Measurements from ENCODE around the gene DLGAP1.

Gene DLGAP1

DNA sequence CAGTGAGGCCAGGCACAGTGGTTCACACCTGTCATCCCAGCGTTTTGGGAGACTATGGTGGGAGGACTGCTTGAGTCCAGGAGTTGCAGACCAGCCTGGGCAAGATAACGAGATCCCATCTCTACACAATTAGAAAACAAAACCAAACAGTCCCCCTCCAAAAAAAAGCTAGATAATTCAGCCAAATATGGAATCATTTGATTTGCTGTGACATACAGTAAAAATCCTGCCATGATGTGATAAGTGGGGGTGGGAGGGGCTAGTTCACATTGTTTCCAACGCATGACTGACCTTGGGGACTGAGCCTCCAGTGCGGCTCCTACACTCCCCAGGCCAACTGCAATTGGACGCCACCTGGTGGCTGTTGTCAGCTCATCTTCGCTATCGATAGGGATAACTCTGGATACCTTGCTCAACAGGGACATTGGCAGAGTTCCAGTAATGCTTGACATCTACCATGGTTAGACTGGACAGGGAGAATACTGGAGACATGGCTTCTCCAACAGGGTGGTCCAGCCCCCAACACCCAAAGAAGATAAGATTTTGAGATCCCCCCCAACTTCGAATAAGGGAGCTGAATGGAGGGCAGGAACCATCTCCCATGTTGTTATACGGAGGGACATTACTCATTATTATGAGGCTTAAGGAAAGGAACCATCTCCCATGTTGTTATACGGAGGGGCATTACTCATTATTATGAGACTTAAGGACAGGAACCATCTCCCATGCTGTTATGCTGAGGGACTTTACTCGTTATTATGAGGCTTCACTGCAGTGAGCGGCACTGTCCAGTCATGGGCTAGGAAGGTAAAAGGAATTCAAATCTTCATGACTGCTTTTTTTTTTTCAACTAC lies 869.2 kb downstream of the DLGAP1 start:
- ChIA-PET POLR2A (interaction anchor here (0.6 to 2.3 kb wide), 6 partner anchors 8 to 304 kb away, joined by 3 to 12 read pairs (median 3); partner anchors contain the start of gene TGIF1), CTCF (interaction anchor here (0.6 to 3.3 kb wide), 51 partner anchors 8 to 787 kb away, joined by 3 to 44 read pairs (median 4); no protein-coding TSS in a partner anchor)
- H3K27ac ChIP-seq (ENCODE audit: extremely low read depth, low read depth, low read length) = no peak overlapping the region
- no peaks in the 10 kb centered on the region for H3K9me3 ChIP-seq (ENCODE audit: control insufficient read depth, insufficient read depth, low read depth, low read length)
- no peaks in the 10 kb centered on the region; the same call in 1 of the 2 replicates for H3K4me1 ChIP-seq (ENCODE audit: control insufficient read depth, insufficient read depth, low read length)
- no peaks in the 10 kb centered on the region for H3K36me3 ChIP-seq (ENCODE audit: control insufficient read depth in 2 of 2, insufficient read depth in 1 of 2, low read length in 2 of 2)
- H3K4me3 ChIP-seq (ENCODE audit: low read depth, low read length) = no peak overlapping the region
- TF ChIP-seq MEIS1 (CRISPR knock-in tag; IDR thresholded peaks at IDR 0.05; ENCODE audit: borderline replicate concordance) (no peak), ZNF837 (tag by site-specific recombination; IDR thresholded peaks at IDR 0.05) (no peak), ZNF184 (tag by site-specific recombination; IDR thresholded peaks at IDR 0.05) (no peak), ZNF132 (tag by site-specific recombination; IDR thresholded peaks at IDR 0.05; ENCODE audit: borderline replicate concordance) (no peak), ZNF416 (tag by site-specific recombination; IDR thresholded peaks at IDR 0.05) (no peak), ZBTB17 (tag by site-specific recombination; IDR thresholded peaks at IDR 0.05) (peak; percentile 59), ZNF138 (tag by site-specific recombination; IDR thresholded peaks at IDR 0.05; ENCODE audit: borderline replicate concordance) (no peak), OSR2 (tag by site-specific recombination; IDR thresholded peaks at IDR 0.05) (no peak), ZNF654 (tag by site-specific recombination; IDR thresholded peaks at IDR 0.05; ENCODE audit: low read depth) (peak; percentile 67), ZBTB8A (tag by site-specific recombination; IDR thresholded peaks at IDR 0.05) (no peak), ZNF660 (tag by site-specific recombination; IDR thresholded peaks at IDR 0.05) (0 out of 2 replicates have a peak, but pooled peaks have one; percentile 46), RBAK (tag by site-specific recombination; IDR thresholded peaks at IDR 0.05) (no peak), ZNF23 (tag by site-specific recombination; IDR thresholded peaks at IDR 0.05; ENCODE audit: borderline replicate concordance) (no peak), ZNF549 (tag by site-specific recombination; IDR thresholded peaks at IDR 0.05) (peak; percentile 82), ZNF623 (tag by site-specific recombination; IDR thresholded peaks at IDR 0.05) (no peak), ZNF707 (tag by site-specific recombination; IDR thresholded peaks at IDR 0.05) (no peak), ZNF423 (tag by site-specific recombination; IDR thresholded peaks at IDR 0.05) (no peak), KLF1 (tag by site-specific recombination; IDR thresholded peaks at IDR 0.05) (no peak), ZSCAN16 (tag by site-specific recombination; IDR thresholded peaks at IDR 0.05) (no peak), ZNF555 (tag by site-specific recombination; conservative IDR thresholded peaks at IDR 0.05) (no peak), ZNF2 (tag by site-specific recombination; IDR thresholded peaks at IDR 0.05) (no peak), ZNF114 (tag by site-specific recombination; IDR thresholded peaks at IDR 0.05) (no peak), ZNF202 (tag by site-specific recombination; IDR thresholded peaks at IDR 0.05; ENCODE audit: borderline replicate concordance) (no peak)
- TF ChIP-seq, protein P1, sequence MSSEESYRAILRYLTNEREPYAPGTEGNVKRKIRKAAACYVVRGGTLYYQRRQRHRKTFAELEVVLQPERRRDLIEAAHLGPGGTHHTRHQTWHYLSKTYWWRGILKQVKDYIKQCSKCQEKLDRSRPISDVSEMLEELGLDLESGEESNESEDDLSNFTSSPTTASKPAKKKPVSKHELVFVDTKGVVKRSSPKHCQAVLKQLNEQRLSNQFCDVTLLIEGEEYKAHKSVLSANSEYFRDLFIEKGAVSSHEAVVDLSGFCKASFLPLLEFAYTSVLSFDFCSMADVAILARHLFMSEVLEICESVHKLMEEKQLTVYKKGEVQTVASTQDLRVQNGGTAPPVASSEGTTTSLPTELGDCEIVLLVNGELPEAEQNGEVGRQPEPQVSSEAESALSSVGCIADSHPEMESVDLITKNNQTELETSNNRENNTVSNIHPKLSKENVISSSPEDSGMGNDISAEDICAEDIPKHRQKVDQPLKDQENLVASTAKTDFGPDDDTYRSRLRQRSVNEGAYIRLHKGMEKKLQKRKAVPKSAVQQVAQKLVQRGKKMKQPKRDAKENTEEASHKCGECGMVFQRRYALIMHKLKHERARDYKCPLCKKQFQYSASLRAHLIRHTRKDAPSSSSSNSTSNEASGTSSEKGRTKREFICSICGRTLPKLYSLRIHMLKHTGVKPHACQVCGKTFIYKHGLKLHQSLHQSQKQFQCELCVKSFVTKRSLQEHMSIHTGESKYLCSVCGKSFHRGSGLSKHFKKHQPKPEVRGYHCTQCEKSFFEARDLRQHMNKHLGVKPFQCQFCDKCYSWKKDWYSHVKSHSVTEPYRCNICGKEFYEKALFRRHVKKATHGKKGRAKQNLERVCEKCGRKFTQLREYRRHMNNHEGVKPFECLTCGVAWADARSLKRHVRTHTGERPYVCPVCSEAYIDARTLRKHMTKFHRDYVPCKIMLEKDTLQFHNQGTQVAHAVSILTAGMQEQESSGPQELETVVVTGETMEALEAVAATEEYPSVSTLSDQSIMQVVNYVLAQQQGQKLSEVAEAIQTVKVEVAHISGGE (tag by site-specific recombination; conservative IDR thresholded peaks at IDR 0.05; ENCODE audit: low read depth) = no peak
- TF ChIP-seq, protein P2, sequence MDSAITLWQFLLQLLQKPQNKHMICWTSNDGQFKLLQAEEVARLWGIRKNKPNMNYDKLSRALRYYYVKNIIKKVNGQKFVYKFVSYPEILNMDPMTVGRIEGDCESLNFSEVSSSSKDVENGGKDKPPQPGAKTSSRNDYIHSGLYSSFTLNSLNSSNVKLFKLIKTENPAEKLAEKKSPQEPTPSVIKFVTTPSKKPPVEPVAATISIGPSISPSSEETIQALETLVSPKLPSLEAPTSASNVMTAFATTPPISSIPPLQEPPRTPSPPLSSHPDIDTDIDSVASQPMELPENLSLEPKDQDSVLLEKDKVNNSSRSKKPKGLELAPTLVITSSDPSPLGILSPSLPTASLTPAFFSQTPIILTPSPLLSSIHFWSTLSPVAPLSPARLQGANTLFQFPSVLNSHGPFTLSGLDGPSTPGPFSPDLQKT (IDR thresholded peaks at IDR 0.05; ENCODE audit: borderline replicate concordance, low read depth, low read length) = no peak
- TF ChIP-seq, protein P3, sequence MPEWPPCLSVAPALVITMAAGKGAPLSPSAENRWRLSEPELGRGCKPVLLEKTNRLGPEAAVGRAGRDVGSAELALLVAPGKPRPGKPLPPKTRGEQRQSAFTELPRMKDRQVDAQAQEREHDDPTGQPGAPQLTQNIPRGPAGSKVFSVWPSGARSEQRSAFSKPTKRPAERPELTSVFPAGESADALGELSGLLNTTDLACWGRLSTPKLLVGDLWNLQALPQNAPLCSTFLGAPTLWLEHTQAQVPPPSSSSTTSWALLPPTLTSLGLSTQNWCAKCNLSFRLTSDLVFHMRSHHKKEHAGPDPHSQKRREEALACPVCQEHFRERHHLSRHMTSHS (tag by site-specific recombination; IDR thresholded peaks at IDR 0.05) = no peak
- TF ChIP-seq, protein P4, sequence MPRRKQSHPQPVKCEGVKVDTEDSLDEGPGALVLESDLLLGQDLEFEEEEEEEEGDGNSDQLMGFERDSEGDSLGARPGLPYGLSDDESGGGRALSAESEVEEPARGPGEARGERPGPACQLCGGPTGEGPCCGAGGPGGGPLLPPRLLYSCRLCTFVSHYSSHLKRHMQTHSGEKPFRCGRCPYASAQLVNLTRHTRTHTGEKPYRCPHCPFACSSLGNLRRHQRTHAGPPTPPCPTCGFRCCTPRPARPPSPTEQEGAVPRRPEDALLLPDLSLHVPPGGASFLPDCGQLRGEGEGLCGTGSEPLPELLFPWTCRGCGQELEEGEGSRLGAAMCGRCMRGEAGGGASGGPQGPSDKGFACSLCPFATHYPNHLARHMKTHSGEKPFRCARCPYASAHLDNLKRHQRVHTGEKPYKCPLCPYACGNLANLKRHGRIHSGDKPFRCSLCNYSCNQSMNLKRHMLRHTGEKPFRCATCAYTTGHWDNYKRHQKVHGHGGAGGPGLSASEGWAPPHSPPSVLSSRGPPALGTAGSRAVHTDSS (tag by site-specific recombination; IDR thresholded peaks at IDR 0.05) = no peak
- TF ChIP-seq, protein P5, sequence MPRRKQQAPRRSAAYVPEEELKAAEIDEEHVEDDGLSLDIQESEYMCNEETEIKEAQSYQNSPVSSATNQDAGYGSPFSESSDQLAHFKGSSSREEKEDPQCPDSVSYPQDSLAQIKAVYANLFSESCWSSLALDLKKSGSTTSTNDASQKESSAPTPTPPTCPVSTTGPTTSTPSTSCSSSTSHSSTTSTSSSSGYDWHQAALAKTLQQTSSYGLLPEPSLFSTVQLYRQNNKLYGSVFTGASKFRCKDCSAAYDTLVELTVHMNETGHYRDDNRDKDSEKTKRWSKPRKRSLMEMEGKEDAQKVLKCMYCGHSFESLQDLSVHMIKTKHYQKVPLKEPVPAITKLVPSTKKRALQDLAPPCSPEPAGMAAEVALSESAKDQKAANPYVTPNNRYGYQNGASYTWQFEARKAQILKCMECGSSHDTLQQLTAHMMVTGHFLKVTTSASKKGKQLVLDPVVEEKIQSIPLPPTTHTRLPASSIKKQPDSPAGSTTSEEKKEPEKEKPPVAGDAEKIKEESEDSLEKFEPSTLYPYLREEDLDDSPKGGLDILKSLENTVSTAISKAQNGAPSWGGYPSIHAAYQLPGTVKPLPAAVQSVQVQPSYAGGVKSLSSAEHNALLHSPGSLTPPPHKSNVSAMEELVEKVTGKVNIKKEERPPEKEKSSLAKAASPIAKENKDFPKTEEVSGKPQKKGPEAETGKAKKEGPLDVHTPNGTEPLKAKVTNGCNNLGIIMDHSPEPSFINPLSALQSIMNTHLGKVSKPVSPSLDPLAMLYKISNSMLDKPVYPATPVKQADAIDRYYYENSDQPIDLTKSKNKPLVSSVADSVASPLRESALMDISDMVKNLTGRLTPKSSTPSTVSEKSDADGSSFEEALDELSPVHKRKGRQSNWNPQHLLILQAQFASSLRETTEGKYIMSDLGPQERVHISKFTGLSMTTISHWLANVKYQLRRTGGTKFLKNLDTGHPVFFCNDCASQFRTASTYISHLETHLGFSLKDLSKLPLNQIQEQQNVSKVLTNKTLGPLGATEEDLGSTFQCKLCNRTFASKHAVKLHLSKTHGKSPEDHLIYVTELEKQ (tag by site-specific recombination; IDR thresholded peaks at IDR 0.05; ENCODE audit: borderline replicate concordance) = no peak
